ENCODE data around the gene DHRS1.
"Not testable (repeated sequence)": the region's sequence is repeated elsewhere in the genome, so short reads cannot be mapped to it uniquely, and the experiment has no call there.

Gene DHRS1

GRCh38 chr14:24299255-24300191 is at the start of gene DHRS1, which contains the start of gene NOP9:
Gene DHRS1, minus strand, starts transcription at chr14:24299780. Its CDS starts 674 bp downstream, at chr14:24299106.
Gene NOP9, plus strand, starts transcription at chr14:24299850. Its CDS starts 105 bp downstream, at chr14:24299955.
- DNase-seq: peak; percentile 94

DNA sequence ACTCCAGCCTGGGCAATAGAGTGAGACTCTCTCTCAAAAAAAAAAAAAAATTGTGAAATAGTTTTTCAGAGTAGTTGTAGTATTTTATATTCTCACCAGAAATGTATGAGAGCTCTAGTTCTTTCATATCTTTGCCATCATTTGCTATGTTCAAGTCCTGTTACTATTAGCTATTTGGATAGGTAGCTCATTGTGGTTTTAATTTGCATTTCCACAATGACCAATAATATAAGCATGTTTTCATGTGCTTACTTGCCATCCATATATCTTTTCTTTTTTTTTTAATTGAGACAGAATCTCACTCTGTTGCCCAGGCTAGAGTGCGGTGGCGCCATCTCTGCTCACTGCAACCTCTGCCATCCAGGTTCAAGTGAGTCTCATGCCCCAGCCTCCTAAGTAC is 48.6 kb upstream of the DHRS1 start:
- DNase-seq: no peak

- no peak for DNase-seq
Observed at GRCh38 chr14:24347134-24347533, 47.6 kb upstream of the DHRS1 start.

- no peak for DNase-seq
Observed at GRCh38 chr14:24343795-24344660, 44.4 kb upstream of the DHRS1 start.

- DNase-seq: no peak
Observed at GRCh38 chr14:24342889-24343288, 43.3 kb upstream of the DHRS1 start.

GRCh38 chr14:24340606-24341005 is 41.0 kb upstream of the DHRS1 start:
- DNase-seq: no peak

GRCh38 chr14:24339284-24340151 is 39.9 kb upstream of the DHRS1 start, which contains the start of gene RIPK3:
Gene RIPK3, minus strand, starts transcription at chr14:24339991. Its CDS starts 165 bp downstream, at chr14:24339826.
- DNase-seq: no peak

DNA sequence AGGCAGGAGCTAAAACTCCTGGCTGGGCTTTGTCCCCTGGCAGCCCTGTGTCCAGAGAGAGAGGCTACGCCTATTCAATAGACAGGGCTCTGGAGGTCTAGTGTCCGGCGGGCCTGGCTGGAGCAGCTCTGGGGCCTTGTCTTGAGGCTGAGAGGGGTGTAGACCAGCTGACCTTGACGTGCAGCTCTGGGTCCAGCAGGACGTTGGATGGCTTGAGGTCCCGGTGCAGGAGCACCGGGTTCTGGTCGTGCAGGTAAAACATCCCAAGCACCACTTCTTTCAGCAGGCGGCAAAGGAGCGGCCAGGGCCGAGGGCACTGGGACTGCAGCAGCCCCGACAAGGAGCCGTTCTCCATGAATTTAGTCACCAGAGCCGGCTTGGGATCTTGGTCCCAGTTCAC is 39.3 kb upstream of the DHRS1 start:
- DNase-seq: no peak

DNA sequence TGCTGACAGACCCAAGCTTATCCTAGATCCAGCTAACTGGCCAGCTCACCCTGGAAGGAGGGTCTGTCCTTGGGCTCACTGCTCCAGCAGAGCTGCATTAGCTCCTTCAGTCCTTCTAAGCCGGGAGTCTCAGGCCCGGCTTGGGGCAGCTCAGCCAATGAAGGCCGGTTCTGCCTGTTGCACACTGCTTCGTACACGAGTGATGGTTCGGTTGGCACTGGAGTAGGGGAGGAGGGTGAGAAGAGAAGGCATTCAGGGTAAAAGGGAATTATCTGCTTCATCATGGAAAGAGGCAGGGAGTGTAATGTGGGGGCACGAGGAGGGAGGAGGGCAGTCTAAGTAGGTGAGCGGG is 38.2 kb upstream of the DHRS1 start:
- no peak for DNase-seq

- no peak for DNase-seq
Observed at GRCh38 chr14:24337144-24337823, 37.7 kb upstream of the DHRS1 start.

GRCh38 chr14:24335461-24336171 is 36.0 kb upstream of the DHRS1 start:
- no peak for DNase-seq

GRCh38 chr14:24334431-24335291 is 35.1 kb upstream of the DHRS1 start, which contains the start of gene ADCY4:
Gene ADCY4, minus strand, starts transcription at chr14:24335071. Its CDS starts 419 bp downstream, at chr14:24334652.
- no peak for DNase-seq

DNA sequence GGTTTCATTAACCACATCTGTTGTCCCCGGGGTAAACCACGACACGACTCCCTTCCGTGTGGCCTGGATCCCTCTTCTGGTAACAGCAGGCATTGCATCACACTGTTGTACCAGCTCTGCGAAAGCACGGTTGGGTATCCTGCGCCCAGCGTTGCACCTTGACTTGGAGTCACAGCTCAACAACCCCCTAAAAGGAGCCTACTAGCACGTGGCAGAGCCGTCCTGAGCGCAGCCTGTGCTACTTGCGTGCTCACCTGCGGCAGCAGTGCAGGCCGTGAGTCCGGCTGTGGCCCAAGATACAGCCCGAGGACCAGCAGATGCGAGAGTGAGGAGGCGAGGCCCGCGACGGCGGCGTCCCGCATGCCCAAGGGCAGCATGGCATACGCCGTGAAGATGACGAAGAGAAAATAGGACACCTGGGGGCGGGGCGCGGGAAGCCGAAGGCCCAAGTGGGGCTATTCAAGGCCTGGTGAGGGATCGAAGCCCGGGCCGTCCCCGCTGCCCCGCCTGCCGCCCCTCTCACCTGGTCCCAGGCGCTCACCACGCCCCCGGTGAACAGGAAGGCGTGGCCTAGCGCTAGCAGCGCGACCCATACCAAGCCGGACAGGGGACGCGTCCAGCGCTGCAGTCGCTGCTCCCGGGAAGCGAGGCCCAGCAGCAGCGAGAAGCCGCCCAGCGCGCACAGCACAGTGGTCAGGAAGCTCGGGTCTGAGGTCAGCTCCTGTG is 32.9 kb upstream of the DHRS1 start:
- peak; percentile 85 for DNase-seq

- no peak for DNase-seq
Observed at GRCh38 chr14:24331731-24332267, 32.2 kb upstream of the DHRS1 start.

DNA sequence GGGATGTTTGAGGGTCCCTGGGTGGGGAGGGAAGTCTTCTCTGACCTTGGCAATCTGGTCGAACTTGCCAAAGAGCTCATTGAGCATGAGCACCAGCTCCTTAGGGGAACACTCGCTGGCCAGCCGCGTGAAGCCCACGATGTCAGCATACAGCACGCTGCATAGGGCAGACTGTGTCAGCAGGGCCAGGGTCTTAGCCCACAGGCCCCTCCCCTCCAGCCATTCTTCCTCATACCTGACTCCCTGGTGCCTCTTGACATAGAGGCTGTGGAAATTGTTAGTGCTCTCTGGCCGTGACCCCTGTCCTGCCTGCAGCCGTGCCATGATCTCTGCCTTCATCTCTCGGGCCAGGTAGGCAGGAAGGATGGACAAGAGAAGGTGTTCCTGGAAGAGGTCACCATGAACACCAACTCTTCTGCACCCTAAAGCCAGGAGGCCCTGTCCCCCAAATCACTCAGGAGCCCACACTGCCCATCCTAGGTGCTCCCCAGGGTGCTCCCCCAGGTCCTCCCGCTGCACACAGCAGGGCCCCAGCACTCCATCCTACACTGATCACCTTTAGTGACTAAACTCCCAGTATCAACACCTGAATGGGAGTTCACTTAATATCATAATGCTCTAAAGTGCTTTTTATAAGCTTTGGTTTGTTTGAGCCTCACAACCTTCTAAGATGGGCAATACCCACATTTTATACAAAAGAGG is 31.5 kb upstream of the DHRS1 start:
- no peak for DNase-seq

GRCh38 chr14:24329736-24330135 is 30.2 kb upstream of the DHRS1 start:
- DNase-seq: no peak

- no peak for DNase-seq
Observed at GRCh38 chr14:24329073-24329663, 29.6 kb upstream of the DHRS1 start.

- not testable (repeated sequence) for DNase-seq
Observed at GRCh38 chr14:24327914-24328313, 28.3 kb upstream of the DHRS1 start.
